HL-60 (cell line): ENCODE measurements around the gene VAMP8.

ENCODE experiments used
- POLR2AphosphoS5 ChIP-seq: IDR thresholded peaks from 2 replicates; pipeline ENCODE4 v1.6.1; 2012; ENCODE audit warnings: low read depth
- TF ChIP-seq, protein P1 (sequence below): IDR thresholded peaks from one replicate; pipeline ENCODE4 v1.5.1; 2011; ENCODE audit warnings: low read length, control low read depth, inconsistent platforms; ENCODE audit not compliant: insufficient read depth

DNA sequence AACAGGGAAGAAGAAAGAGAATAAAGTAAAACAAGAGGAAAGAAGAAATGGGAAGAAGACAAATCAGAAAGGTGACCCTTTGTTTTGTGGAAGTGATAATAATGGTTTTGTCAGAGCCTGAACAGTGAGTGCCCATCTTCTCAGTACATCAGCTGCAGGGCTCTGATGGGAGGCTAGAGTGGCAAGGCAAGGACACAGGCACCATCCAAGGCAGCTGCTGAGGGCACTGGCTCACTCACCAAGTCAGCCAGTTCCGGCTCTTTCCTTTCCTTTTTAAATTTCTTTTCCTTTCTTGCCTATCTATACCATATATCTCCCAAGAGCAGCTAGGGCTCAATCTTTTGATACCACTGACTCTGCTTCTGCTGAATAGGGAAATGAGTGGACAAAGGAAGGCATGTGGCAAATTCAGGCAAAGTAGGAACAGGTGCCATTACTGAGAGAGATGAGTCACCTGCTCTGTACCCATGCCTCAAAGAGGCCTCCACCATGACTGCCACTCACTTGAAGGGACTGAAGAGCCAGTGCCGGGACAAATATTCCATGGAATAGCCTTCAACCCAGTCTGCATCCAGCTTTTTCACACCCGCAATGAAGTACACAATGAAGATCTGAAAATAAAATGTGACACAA lies 22.3 kb upstream of the VAMP8 start:
- TF ChIP-seq, protein P1, sequence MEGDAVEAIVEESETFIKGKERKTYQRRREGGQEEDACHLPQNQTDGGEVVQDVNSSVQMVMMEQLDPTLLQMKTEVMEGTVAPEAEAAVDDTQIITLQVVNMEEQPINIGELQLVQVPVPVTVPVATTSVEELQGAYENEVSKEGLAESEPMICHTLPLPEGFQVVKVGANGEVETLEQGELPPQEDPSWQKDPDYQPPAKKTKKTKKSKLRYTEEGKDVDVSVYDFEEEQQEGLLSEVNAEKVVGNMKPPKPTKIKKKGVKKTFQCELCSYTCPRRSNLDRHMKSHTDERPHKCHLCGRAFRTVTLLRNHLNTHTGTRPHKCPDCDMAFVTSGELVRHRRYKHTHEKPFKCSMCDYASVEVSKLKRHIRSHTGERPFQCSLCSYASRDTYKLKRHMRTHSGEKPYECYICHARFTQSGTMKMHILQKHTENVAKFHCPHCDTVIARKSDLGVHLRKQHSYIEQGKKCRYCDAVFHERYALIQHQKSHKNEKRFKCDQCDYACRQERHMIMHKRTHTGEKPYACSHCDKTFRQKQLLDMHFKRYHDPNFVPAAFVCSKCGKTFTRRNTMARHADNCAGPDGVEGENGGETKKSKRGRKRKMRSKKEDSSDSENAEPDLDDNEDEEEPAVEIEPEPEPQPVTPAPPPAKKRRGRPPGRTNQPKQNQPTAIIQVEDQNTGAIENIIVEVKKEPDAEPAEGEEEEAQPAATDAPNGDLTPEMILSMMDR: no peak
- TF ChIP-seq POLR2AphosphoS5: no peak
